MG63 (cell line): ENCODE data around the gene ITPA. TPM values are rescaled to one million over a fixed set of nuclear protein-coding genes. Genes with fewer than 3 reads are reported as not detected.

Source experiments
- DNase-seq: peaks from one replicate; pipeline ENCODE4 v3.0.0-alpha.2; 2020
- H3K27me3 ChIP-seq: fragments of 250-450 bp; sonication (Bioruptor Pico); 2 replicates; pipeline ENCODE4 v1.5.1; 2020; ENCODE audit warnings: mild to moderate bottlenecking, moderate library complexity
- H3K36me3 ChIP-seq: fragments of 250-450 bp; sonication (Bioruptor Pico); 2 replicates; pipeline ENCODE4 v1.5.1; 2020; ENCODE audit warnings: mild to moderate bottlenecking, moderate library complexity
- H3K4me3 ChIP-seq: fragments of 250-450 bp; sonication (Bioruptor Pico); 2 replicates; pipeline ENCODE4 v1.5.1; 2020; ENCODE audit warnings: mild to moderate bottlenecking, moderate library complexity
- H3K9me3 ChIP-seq: fragments of 250-450 bp; sonication (Bioruptor Pico); 2 replicates; pipeline ENCODE4 v1.5.1; 2020; ENCODE audit warnings: mild to moderate bottlenecking, moderate library complexity
- total RNA-seq: library from RNA; depleted of rRNA; stranded (reverse); fragments of >200 nt; shearing (Covaris generic); gene quantifications from 2 replicates; pipeline ENCODE4 v1.2.3, GENCODE V29; 2014; ENCODE audit warnings: low replicate concordance

ITPA gene
- total RNA-seq, 1 experiment from 2014 or later, result 48.5 TPM

- Histone ChIP-seq H3K4me3 (no peak overlapping the region), H3K27me3 (no peaks in the 10 kb centered on the region), H3K9me3 (no peaks in the 10 kb centered on the region), H3K36me3 (no peaks in the 10 kb centered on the region; the same call in 1 of the 2 replicates)
- no peak for DNase-seq
Observed at GRCh38 chr20:3190681-3191111, 18.6 kb upstream of the ITPA start.

GRCh38 chr20:3192226-3193015 is 16.9 kb upstream of the ITPA start:
- Histone ChIP-seq H3K36me3 (no peaks in the 10 kb centered on the region; the same call in 1 of the 2 replicates), H3K4me3 (no peak overlapping the region), H3K9me3 (no peaks in the 10 kb centered on the region), H3K27me3 (no peaks in the 10 kb centered on the region)
- no peak for DNase-seq

GRCh38 chr20:3193806-3194616 is 15.3 kb upstream of the ITPA start:
- Histone ChIP-seq H3K36me3 (no peaks in the 10 kb centered on the region; the same call in 1 of the 2 replicates), H3K4me3 (no peak overlapping the region), H3K27me3 (no peaks in the 10 kb centered on the region), H3K9me3 (no peaks in the 10 kb centered on the region)
- DNase-seq, result no peak

GRCh38 chr20:3194617-3195280 is 14.5 kb upstream of the ITPA start:
- Histone ChIP-seq H3K36me3 (no peaks in the 10 kb centered on the region; the same call in 1 of the 2 replicates), H3K9me3 (no peaks in the 10 kb centered on the region), H3K4me3 (no peak overlapping the region), H3K27me3 (no peaks in the 10 kb centered on the region)
- DNase-seq, result no peak

GRCh38 chr20:3195590-3196237 is 13.6 kb upstream of the ITPA start:
- no peak for DNase-seq
- no peaks in the 10 kb centered on the region for H3K9me3 ChIP-seq
- H3K4me3 ChIP-seq, result no peak overlapping the region
- H3K27me3 ChIP-seq, result no peaks in the 10 kb centered on the region
- no peaks in the 10 kb centered on the region; the same call in 1 of the 2 replicates for H3K36me3 ChIP-seq

- Histone ChIP-seq H3K9me3 (no peaks in the 10 kb centered on the region), H3K36me3 (peaks cover 4% of the 10 kb centered on the region), H3K27me3 (no peaks in the 10 kb centered on the region), H3K4me3 (no peak overlapping the region)
- DNase-seq, result no peak
Observed at GRCh38 chr20:3199206-3199605, 10.1 kb upstream of the ITPA start.

- no peaks in the 10 kb centered on the region for H3K27me3 ChIP-seq
- no peak for DNase-seq
- H3K4me3 ChIP-seq, result no peak overlapping the region
Observed at GRCh38 chr20:3199976-3200755, 9.1 kb upstream of the ITPA start.

GRCh38 chr20:3202965-3203314 is 6.4 kb upstream of the ITPA start:
- Histone ChIP-seq H3K36me3 (peaks cover 4% of the 10 kb centered on the region), H3K4me3 (peak overlapping the region; percentile 81)
- no peak for DNase-seq

More at GRCh38 chr20:3199976-3200755, 9.1 kb upstream of the ITPA start:
- peaks cover 4% of the 10 kb centered on the region for H3K36me3 ChIP-seq
- no peaks in the 10 kb centered on the region for H3K9me3 ChIP-seq

GRCh38 chr20:3203315-3204123 is 5.8 kb upstream of the ITPA start:
- Histone ChIP-seq H3K36me3 (peaks cover 4% of the 10 kb centered on the region), H3K27me3 (no peaks in the 10 kb centered on the region), H3K4me3 (peak overlapping the region; percentile 81), H3K9me3 (no peaks in the 10 kb centered on the region)
- peak; percentile 19 for DNase-seq

More at GRCh38 chr20:3202965-3203314, 6.4 kb upstream of the ITPA start:
- Histone ChIP-seq H3K27me3 (no peaks in the 10 kb centered on the region), H3K9me3 (no peaks in the 10 kb centered on the region)

- H3K4me3 ChIP-seq, result peak within 1 kb of the TSS; percentile 81
- peaks cover 4% of the 10 kb centered on the region for H3K36me3 ChIP-seq
- H3K27me3 ChIP-seq, result no peaks in the 10 kb centered on the region
- no peaks in the 10 kb centered on the region for H3K9me3 ChIP-seq
- DNase-seq, result peak; percentile 70
Observed at GRCh38 chr20:3204124-3204794, 5.0 kb upstream of the ITPA start, which contains the start of gene DDRGK1. DDRGK1 (minus strand) TSS chr20:3204682; CDS start chr20:3204627, 55 bp downstream.

GRCh38 chr20:3208786-3209256 is 477 bp upstream of the ITPA start:
- DNase-seq, result no peak
- H3K27me3 ChIP-seq, result no peaks in the 10 kb centered on the region

GRCh38 chr20:3209946-3210317 is 634 bp downstream of the ITPA start:
- Histone ChIP-seq H3K27me3 (no peaks in the 10 kb centered on the region), H3K4me3 (peak overlapping the region; percentile 84), H3K36me3 (no peaks in the 10 kb centered on the region; the same call in 1 of the 2 replicates), H3K9me3 (no peaks in the 10 kb centered on the region)
- DNase-seq, result no peak

More at GRCh38 chr20:3208786-3209256, 477 bp upstream of the ITPA start:
- H3K9me3 ChIP-seq, result no peaks in the 10 kb centered on the region
- no peaks in the 10 kb centered on the region; the same call in 1 of the 2 replicates for H3K36me3 ChIP-seq
- H3K4me3 ChIP-seq, result peak overlapping the region; percentile 84

GRCh38 chr20:3210346-3210745 is 1.0 kb downstream of the ITPA start:
- DNase-seq, result no peak

GRCh38 chr20:3213226-3213625 is 3.9 kb downstream of the ITPA start:
- H3K9me3 ChIP-seq, result no peaks in the 10 kb centered on the region
- H3K36me3 ChIP-seq, result no peaks in the 10 kb centered on the region; the same call in 1 of the 2 replicates
- H3K27me3 ChIP-seq, result no peaks in the 10 kb centered on the region
- no peak overlapping the region for H3K4me3 ChIP-seq
- DNase-seq, result no peak

More at GRCh38 chr20:3210346-3210745, 1.0 kb downstream of the ITPA start:
- H3K4me3 ChIP-seq, result peak overlapping the region; percentile 84
- no peaks in the 10 kb centered on the region; the same call in 1 of the 2 replicates for H3K36me3 ChIP-seq
- no peaks in the 10 kb centered on the region for H3K9me3 ChIP-seq
- no peaks in the 10 kb centered on the region for H3K27me3 ChIP-seq
